Naive thymus-derived CD8-positive, alpha-beta T cell (primary cell): ENCODE results near the gene ADPRHL1. TPM values are rescaled to one million over a fixed set of nuclear protein-coding genes. Genes with fewer than 3 reads are reported as not detected.
A peak's percentile ranks its signal among the peaks of the same experiment; 100 is the strongest.
"Not testable (repeated sequence)": the region's sequence is repeated elsewhere in the genome, so short reads cannot be mapped to it uniquely, and the experiment has no call there.

ENCODE experiments used
- ATAC-seq, 2 donors: fragments of 150-1000 bp; cut with Tn5 transposase in 1 of 2; sonication (Bioruptor Pico), chemical (Tn5 transposase) in 1 of 2; 1 replicate in 1 of 2; 2 replicates in 1 of 2; pipeline ENCODE4 v1.10.0; 2021; ENCODE audit warnings: mild to moderate bottlenecking in 2 of 2, moderate library complexity in 2 of 2
- POLR2A ChIA-PET: fragments of 350-600 bp; sonication (Branson Sonifier 250); formaldehyde crosslinking; loops from one replicate; lab custom pipeline; 2021; ENCODE audit warnings: antibody characterized with exemption; lab: Charles Lee
- DNase-seq, 10 donors: peaks; one replicate each; pipeline versions ENCODE4 v3.0.0 to v3.0.0-alpha.2; 2020 to 2022
- H3K27ac Mint-ChIP-seq, 10 donors: one replicate each; pipeline ENCODE4 v1.8.0; 2020 to 2022; ENCODE audit warnings: mild to moderate bottlenecking in 10 of 10, mixed read lengths in 10 of 10, moderate library complexity in 4 of 10, inconsistent platforms in 1 of 10
- H3K27me3 Mint-ChIP-seq, 5 donors: one replicate each; pipeline ENCODE4 v1.8.0; 2021 to 2022; ENCODE audit warnings: mixed read lengths in 5 of 5
- H3K36me3 Mint-ChIP-seq, 3 donors: one replicate each; pipeline ENCODE4 v1.8.0; 2020 to 2022; ENCODE audit warnings: mixed read lengths in 3 of 3, mild to moderate bottlenecking in 2 of 3, inconsistent platforms in 1 of 3
- H3K4me1 Mint-ChIP-seq, 4 donors: one replicate each; pipeline ENCODE4 v1.8.0; 2021 to 2022; ENCODE audit warnings: mixed read lengths in 4 of 4
- H3K4me3 Mint-ChIP-seq, 10 donors: one replicate each; pipeline ENCODE4 v1.8.0; 2020 to 2022; ENCODE audit warnings: mild to moderate bottlenecking in 10 of 10, mixed read lengths in 10 of 10, moderate library complexity in 6 of 10, inconsistent platforms in 1 of 10
- H3K9me3 Mint-ChIP-seq, 9 donors: one replicate each; pipeline ENCODE4 v1.8.0; 2020 to 2022; ENCODE audit warnings: mixed read lengths in 9 of 9, mild to moderate bottlenecking in 3 of 9, inconsistent platforms in 1 of 9, moderate library complexity in 1 of 9
- polyA plus RNA-seq, 3 donors: library from polyadenylated mRNA; unstranded; fragments of 300-500 nt; fragmentation: Illumina TruSeq; gene quantifications; one replicate each; pipeline ENCODE4 v1.2.3, GENCODE V29; 2021
- total RNA-seq, 8 experiments: library from RNA in 2 of 8; stranded (reverse) in 2 of 8; gene quantifications; one replicate each; pipeline ENCODE4 v1.2.3 and lab custom pipeline; 2021 to 2026

Gene ADPRHL1
- total and polyA plus RNA-seq, 5 experiments from 2014 or later: 0.22 to 1.2 (median 0.70) TPM; not detected in 1

- H3K27me3 Mint-ChIP-seq: peaks cover 0 to 2% (median 0%) of the 10 kb centered on the region in 5 donors
- H3K27ac Mint-ChIP-seq: no peak overlapping the region
- H3K4me1 Mint-ChIP-seq: no peaks in the 10 kb centered on the region
- DNase-seq (no peak), ATAC-seq (no peak)
- POLR2A ChIA-PET: no interaction called here
- H3K4me3 Mint-ChIP-seq: no peak overlapping the region
- H3K36me3 Mint-ChIP-seq: no peaks in the 10 kb centered on the region
- no peaks in the 10 kb centered on the region for H3K9me3 Mint-ChIP-seq
Measured at GRCh38 chr13:113398963-113399754, 54.1 kb downstream of the ADPRHL1 start.

GRCh38 chr13:113397608-113398425 is 55.5 kb downstream of the ADPRHL1 start:
- ATAC-seq: no peak
- Mint-ChIP-seq H3K36me3 (no peaks in the 10 kb centered on the region), H3K4me1 (peaks cover 2 to 6% (median 6%) of the 10 kb centered on the region in 4 donors), H3K27me3 (peaks cover 0 to 2% (median 0%) of the 10 kb centered on the region in 5 donors), H3K4me3 (no peak overlapping the region), H3K27ac (no peak overlapping the region), H3K9me3 (no peaks in the 10 kb centered on the region)
- no peak for DNase-seq
- POLR2A ChIA-PET: no interaction called here

GRCh38 chr13:113394339-113394640 is 59.0 kb downstream of the ADPRHL1 start:
- H3K9me3 Mint-ChIP-seq: peaks cover 0 to 2% (median 0%) of the 10 kb centered on the region in 9 donors
- peaks cover 2 to 6% (median 6%) of the 10 kb centered on the region in 4 donors for H3K4me1 Mint-ChIP-seq
- ATAC-seq (no peak), DNase-seq (no peak)
- H3K27ac Mint-ChIP-seq: no peak overlapping the region
- no peaks in the 10 kb centered on the region for H3K36me3 Mint-ChIP-seq
- H3K4me3 Mint-ChIP-seq: peak overlapping the region; percentile 36 to 83 (median 52)
- peaks cover 0 to under 1% (median 0%) of the 10 kb centered on the region in 5 donors for H3K27me3 Mint-ChIP-seq
- POLR2A ChIA-PET: interaction anchor here (0.5 kb wide), 1 partner anchor 90 kb away, joined by 3 read pairs; no protein-coding TSS in a partner anchor

GRCh38 chr13:113393563-113394338 is 59.5 kb downstream of the ADPRHL1 start:
- Mint-ChIP-seq H3K4me3 (peak overlapping the region; percentile 73 to 90 (median 87)), H3K27ac (peak overlapping the region in 7 of 10 donors; percentile 47 to 89 (median 67)), H3K36me3 (no peaks in the 10 kb centered on the region), H3K4me1 (peaks cover 2 to 6% (median 6%) of the 10 kb centered on the region in 4 donors), H3K9me3 (peaks cover 0 to 3% (median 0%) of the 10 kb centered on the region in 9 donors), H3K27me3 (no peaks in the 10 kb centered on the region)
- peak; percentile 95 to 96 for ATAC-seq
- DNase-seq: peak; percentile 70 to 93 (median 85)
- POLR2A ChIA-PET: interaction anchor here (0.5 kb wide), 1 partner anchor 90 kb away, joined by 3 read pairs; no protein-coding TSS in a partner anchor

- ATAC-seq: no peak
- no peak for DNase-seq
- POLR2A ChIA-PET: no interaction called here
- H3K36me3 Mint-ChIP-seq: no peaks in the 10 kb centered on the region
- peaks cover 2 to 6% (median 6%) of the 10 kb centered on the region in 4 donors for H3K4me1 Mint-ChIP-seq
- H3K4me3 Mint-ChIP-seq: peak overlapping the region; percentile 73 to 90 (median 87)
- H3K27me3 Mint-ChIP-seq: no peaks in the 10 kb centered on the region
- peaks cover 0 to 6% (median 0%) of the 10 kb centered on the region in 9 donors for H3K9me3 Mint-ChIP-seq
- peak overlapping the region in 7 of 10 donors; percentile 47 to 89 (median 67) for H3K27ac Mint-ChIP-seq
Measured at GRCh38 chr13:113393226-113393562, 60.1 kb downstream of the ADPRHL1 start.

- H3K4me1 Mint-ChIP-seq: peaks cover 2 to 6% (median 6%) of the 10 kb centered on the region in 4 donors
- H3K4me3 Mint-ChIP-seq: peak overlapping the region in 1 of 10 donors; percentile 14
- ATAC-seq (no peak), DNase-seq (no peak)
- no peaks in the 10 kb centered on the region for H3K36me3 Mint-ChIP-seq
- H3K9me3 Mint-ChIP-seq: peaks cover 0 to 18% (median 8%) of the 10 kb centered on the region in 9 donors
- POLR2A ChIA-PET: no interaction called here
- no peak overlapping the region for H3K27ac Mint-ChIP-seq
- peaks cover 0 to 8% (median 0%) of the 10 kb centered on the region in 5 donors for H3K27me3 Mint-ChIP-seq
Measured at GRCh38 chr13:113390874-113391497, 62.3 kb downstream of the ADPRHL1 start.

GRCh38 chr13:113389586-113389985 is 63.7 kb downstream of the ADPRHL1 start:
- Mint-ChIP-seq H3K4me1 (peaks cover 6 to 10% (median 8%) of the 10 kb centered on the region in 4 donors), H3K4me3 (peak overlapping the region in 1 of 10 donors; percentile 34), H3K27me3 (peaks cover 0 to 13% (median 0%) of the 10 kb centered on the region in 5 donors), H3K9me3 (peaks cover 0 to 29% (median 17%) of the 10 kb centered on the region in 9 donors)
- not testable (repeated sequence) for H3K36me3 Mint-ChIP-seq, H3K27ac Mint-ChIP-seq, DNase-seq, ATAC-seq
- POLR2A ChIA-PET: interaction anchor here (0.6 kb wide), 1 partner anchor 120 kb away, joined by 3 read pairs; no protein-coding TSS in a partner anchor

- Mint-ChIP-seq H3K4me1 (peaks cover 0 to 5% (median 4%) of the 10 kb centered on the region in 4 donors), H3K36me3 (peaks cover 0 to 7% (median 4%) of the 10 kb centered on the region in 3 donors), H3K27ac (no peak overlapping the region), H3K27me3 (peaks cover 0 to 22% (median 4%) of the 10 kb centered on the region in 5 donors), H3K4me3 (no peak overlapping the region), H3K9me3 (peaks cover 0 to 49% (median 17%) of the 10 kb centered on the region in 9 donors)
- POLR2A ChIA-PET: no interaction called here
- no peak for DNase-seq
- no peak for ATAC-seq
Measured at GRCh38 chr13:113387396-113387795, 65.9 kb downstream of the ADPRHL1 start.

- Mint-ChIP-seq H3K36me3 (peaks cover 0 to 7% (median 6%) of the 10 kb centered on the region in 3 donors), H3K4me1 (peaks cover 0 to 5% (median 4%) of the 10 kb centered on the region in 4 donors), H3K27ac (no peak overlapping the region), H3K9me3 (peaks cover 0 to 48% (median 18%) of the 10 kb centered on the region in 9 donors), H3K27me3 (peaks cover 5 to 29% (median 8%) of the 10 kb centered on the region in 5 donors), H3K4me3 (no peak overlapping the region)
- DNase-seq: no peak
- no peak for ATAC-seq
- POLR2A ChIA-PET: no interaction called here
Measured at GRCh38 chr13:113383089-113383488, 70.2 kb downstream of the ADPRHL1 start.

- H3K4me3 Mint-ChIP-seq, H3K27ac Mint-ChIP-seq, DNase-seq, H3K4me1 Mint-ChIP-seq, H3K36me3 Mint-ChIP-seq, POLR2A ChIA-PET, ATAC-seq: not testable (repeated sequence)
- peaks cover 10 to 30% (median 12%) of the 10 kb centered on the region in 5 donors for H3K27me3 Mint-ChIP-seq
- peaks cover 0 to 48% (median 18%) of the 10 kb centered on the region in 9 donors for H3K9me3 Mint-ChIP-seq
Measured at GRCh38 chr13:113382542-113382941, 70.7 kb downstream of the ADPRHL1 start.

GRCh38 chr13:113378825-113379224 is 74.5 kb downstream of the ADPRHL1 start:
- H3K36me3 Mint-ChIP-seq: peaks cover 0 to 5% (median 0%) of the 10 kb centered on the region in 3 donors
- ATAC-seq: no peak
- DNase-seq: no peak
- peaks cover 0 to 18% (median 13%) of the 10 kb centered on the region in 9 donors for H3K9me3 Mint-ChIP-seq
- no peak overlapping the region for H3K27ac Mint-ChIP-seq
- no peak overlapping the region for H3K4me3 Mint-ChIP-seq
- no peaks in the 10 kb centered on the region for H3K4me1 Mint-ChIP-seq
- POLR2A ChIA-PET: no interaction called here
- peaks cover 7 to 33% (median 18%) of the 10 kb centered on the region in 5 donors for H3K27me3 Mint-ChIP-seq
